A549 (cell line): ENCODE measurements around the gene MARCO.

Experiments
- CEBPB ChIP-seq, 2 experiments: fragments of >200 bp in 1 of 2; sonication (Bioruptor Twin) in 1 of 2; formaldehyde crosslinking in 1 of 2; IDR thresholded peaks; 2 replicates each; pipeline ENCODE4 v1.6.1; 2012 to 2016
- HDAC2 ChIP-seq: fragments of 200-600 bp; sonication (generic); IDR thresholded peaks from 2 replicates; pipeline ENCODE4 v1.6.1; 2016
- MAFK ChIP-seq: fragments of 450-650 bp; IDR thresholded peaks from 2 replicates; pipeline ENCODE4 v1.6.1; 2014; ENCODE audit not compliant: partially characterized antibody
- MAZ ChIP-seq: fragments of 150-350 bp; IDR thresholded peaks from 2 replicates; pipeline ENCODE4 v1.6.1; 2014; ENCODE audit warnings: antibody characterized with exemption, low read depth, low read length, borderline replicate concordance
- MYC ChIP-seq: IDR thresholded peaks from 2 replicates; pipeline ENCODE4 v1.6.1; 2012; ENCODE audit warnings: mild to moderate bottlenecking, inconsistent platforms, low read length, improper control_type of control experiment, borderline replicate concordance
- NPAS2 ChIP-seq: fragments of 250-450 bp; sonication (Bioruptor Pico); IDR thresholded peaks from 2 replicates; pipeline ENCODE4 v1.8.0; 2022; ENCODE audit warnings: mild to moderate bottlenecking, moderate library complexity, borderline replicate concordance
- POLR2A ChIP-seq: IDR thresholded peaks from 2 replicates; pipeline ENCODE4 v1.6.1; 2012; ENCODE audit warnings: mild to moderate bottlenecking, low read length
- POLR2AphosphoS2 ChIP-seq: conservative IDR thresholded peaks from 2 replicates; pipeline ENCODE4 v1.6.1; 2012; ENCODE audit warnings: low read length, improper control_type of control experiment, inconsistent platforms
- SMC3 ChIP-seq: fragments of >200 bp; sonication (Bioruptor Twin); formaldehyde crosslinking; IDR thresholded peaks from 3 replicates; pipeline ENCODE4 v1.6.1; 2018; ENCODE audit warnings: inconsistent platforms
- TP53 ChIP-seq: fragments of 250-450 bp; sonication (Bioruptor Pico); IDR thresholded peaks from 2 replicates; pipeline ENCODE4 v1.5.0; 2021; ENCODE audit warnings: mild to moderate bottlenecking, moderate library complexity
- TF ChIP-seq, protein P1 (sequence below): fragments of 450-650 bp; IDR thresholded peaks from 2 replicates; pipeline ENCODE4 v1.6.1; 2014; ENCODE audit warnings: antibody characterized with exemption
- TF ChIP-seq, protein P2 (sequence below): fragments of >200 bp; sonication (Bioruptor Twin); formaldehyde crosslinking; IDR thresholded peaks from 3 replicates; pipeline ENCODE4 v1.5.1; 2016
- TF ChIP-seq, protein P3 (sequence below): fragments of >200 bp; sonication (Bioruptor Twin); formaldehyde crosslinking; IDR thresholded peaks from 3 replicates; pipeline ENCODE4 v1.6.1; 2016

DNA sequence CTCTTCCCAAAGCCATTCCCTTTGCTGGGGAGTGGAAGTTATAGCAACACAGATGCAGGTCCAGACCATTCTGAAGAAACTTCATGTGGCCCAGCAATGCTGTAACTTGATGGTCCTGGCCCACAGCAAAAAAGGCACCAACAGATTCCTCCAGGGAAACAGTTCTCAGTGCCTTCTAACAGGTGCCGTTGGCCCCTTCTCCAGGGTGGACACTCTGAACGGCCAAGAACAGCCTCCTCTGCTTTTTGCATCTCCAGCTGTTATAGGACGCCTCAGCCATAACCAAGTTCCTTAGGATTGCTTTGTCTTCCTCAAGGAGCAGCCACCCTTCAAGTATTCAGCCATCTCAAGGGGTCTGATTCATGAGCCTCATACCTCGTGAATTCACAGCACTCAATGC lies 38.0 kb downstream of the MARCO start:
- TF ChIP-seq CEBPB (IDR thresholded peaks at IDR 0.05) (no peak), MYC (no peak), NPAS2 (no peak), MAFK (no peak), SMC3 (no peak), POLR2A (no peak), TP53 (CRISPR knock-in tag) (no peak), HDAC2 (no peak), MAZ (no peak), POLR2AphosphoS2 (no peak)
- TF ChIP-seq, protein P1, sequence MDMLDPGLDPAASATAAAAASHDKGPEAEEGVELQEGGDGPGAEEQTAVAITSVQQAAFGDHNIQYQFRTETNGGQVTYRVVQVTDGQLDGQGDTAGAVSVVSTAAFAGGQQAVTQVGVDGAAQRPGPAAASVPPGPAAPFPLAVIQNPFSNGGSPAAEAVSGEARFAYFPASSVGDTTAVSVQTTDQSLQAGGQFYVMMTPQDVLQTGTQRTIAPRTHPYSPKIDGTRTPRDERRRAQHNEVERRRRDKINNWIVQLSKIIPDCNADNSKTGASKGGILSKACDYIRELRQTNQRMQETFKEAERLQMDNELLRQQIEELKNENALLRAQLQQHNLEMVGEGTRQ: no peak
- TF ChIP-seq, protein P2, sequence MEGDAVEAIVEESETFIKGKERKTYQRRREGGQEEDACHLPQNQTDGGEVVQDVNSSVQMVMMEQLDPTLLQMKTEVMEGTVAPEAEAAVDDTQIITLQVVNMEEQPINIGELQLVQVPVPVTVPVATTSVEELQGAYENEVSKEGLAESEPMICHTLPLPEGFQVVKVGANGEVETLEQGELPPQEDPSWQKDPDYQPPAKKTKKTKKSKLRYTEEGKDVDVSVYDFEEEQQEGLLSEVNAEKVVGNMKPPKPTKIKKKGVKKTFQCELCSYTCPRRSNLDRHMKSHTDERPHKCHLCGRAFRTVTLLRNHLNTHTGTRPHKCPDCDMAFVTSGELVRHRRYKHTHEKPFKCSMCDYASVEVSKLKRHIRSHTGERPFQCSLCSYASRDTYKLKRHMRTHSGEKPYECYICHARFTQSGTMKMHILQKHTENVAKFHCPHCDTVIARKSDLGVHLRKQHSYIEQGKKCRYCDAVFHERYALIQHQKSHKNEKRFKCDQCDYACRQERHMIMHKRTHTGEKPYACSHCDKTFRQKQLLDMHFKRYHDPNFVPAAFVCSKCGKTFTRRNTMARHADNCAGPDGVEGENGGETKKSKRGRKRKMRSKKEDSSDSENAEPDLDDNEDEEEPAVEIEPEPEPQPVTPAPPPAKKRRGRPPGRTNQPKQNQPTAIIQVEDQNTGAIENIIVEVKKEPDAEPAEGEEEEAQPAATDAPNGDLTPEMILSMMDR: no peak
- TF ChIP-seq, protein P3, sequence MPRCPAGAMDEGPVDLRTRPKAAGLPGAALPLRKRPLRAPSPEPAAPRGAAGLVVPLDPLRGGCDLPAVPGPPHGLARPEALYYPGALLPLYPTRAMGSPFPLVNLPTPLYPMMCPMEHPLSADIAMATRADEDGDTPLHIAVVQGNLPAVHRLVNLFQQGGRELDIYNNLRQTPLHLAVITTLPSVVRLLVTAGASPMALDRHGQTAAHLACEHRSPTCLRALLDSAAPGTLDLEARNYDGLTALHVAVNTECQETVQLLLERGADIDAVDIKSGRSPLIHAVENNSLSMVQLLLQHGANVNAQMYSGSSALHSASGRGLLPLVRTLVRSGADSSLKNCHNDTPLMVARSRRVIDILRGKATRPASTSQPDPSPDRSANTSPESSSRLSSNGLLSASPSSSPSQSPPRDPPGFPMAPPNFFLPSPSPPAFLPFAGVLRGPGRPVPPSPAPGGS: no peak
